ENCODE results near the gene CKAP4.

DNA sequence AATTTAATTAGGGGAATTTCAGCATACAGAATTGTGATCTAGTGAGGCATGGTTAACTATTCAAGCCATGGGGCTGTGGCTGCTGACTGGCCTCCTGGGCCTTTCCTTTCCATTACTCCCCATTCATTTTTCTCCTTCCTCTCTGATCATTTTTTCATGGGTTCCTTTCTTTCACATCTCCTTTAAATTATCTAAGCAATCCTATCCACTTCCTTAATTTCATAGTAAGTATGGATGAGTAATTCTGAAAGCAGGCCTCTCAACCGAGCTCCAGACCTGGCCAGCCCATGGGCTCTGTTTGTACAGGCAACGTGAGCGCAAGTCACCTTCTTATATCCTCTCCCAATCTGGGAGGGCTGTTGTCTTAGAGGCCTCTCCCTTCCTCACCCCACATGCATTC, 13.4 kb downstream of the CKAP4 start:
- no peak for TF ChIP-seq POLR2AphosphoS5 (IDR thresholded peaks at IDR 0.05)
- TF ChIP-seq, protein P1, sequence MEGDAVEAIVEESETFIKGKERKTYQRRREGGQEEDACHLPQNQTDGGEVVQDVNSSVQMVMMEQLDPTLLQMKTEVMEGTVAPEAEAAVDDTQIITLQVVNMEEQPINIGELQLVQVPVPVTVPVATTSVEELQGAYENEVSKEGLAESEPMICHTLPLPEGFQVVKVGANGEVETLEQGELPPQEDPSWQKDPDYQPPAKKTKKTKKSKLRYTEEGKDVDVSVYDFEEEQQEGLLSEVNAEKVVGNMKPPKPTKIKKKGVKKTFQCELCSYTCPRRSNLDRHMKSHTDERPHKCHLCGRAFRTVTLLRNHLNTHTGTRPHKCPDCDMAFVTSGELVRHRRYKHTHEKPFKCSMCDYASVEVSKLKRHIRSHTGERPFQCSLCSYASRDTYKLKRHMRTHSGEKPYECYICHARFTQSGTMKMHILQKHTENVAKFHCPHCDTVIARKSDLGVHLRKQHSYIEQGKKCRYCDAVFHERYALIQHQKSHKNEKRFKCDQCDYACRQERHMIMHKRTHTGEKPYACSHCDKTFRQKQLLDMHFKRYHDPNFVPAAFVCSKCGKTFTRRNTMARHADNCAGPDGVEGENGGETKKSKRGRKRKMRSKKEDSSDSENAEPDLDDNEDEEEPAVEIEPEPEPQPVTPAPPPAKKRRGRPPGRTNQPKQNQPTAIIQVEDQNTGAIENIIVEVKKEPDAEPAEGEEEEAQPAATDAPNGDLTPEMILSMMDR (IDR thresholded peaks at IDR 0.05): no peak

All from stomach (tissue), 4 donors.